Measurements from ENCODE around the gene FNDC7.
"Not testable (repeated sequence)": the region's sequence is repeated elsewhere in the genome, so short reads cannot be mapped to it uniquely, and the experiment has no call there.

Gene FNDC7

DNA sequence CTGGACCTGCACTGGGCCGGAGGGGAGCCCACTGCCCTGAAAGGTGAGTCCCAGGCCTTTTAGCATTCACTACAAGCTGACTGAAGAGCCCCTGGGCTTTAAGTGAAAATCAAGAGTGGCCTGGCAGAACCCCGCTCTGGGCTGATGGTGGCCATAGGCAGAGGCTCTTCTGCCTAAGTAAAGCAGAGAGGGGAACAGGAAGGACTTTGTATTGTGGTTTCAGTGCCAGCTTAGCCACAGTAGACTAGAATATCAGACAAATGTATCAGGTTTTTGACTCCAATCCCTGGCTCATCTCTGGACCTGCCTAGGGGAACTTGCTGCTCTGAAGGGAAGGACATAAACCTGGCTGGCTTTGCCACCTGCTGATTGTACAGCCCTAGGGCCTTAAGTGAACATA, 41.6 kb upstream of the FNDC7 start:
- Histone ChIP-seq H3K36me3 (ENCODE audit: control insufficient read depth, insufficient read depth, low read length) (no peaks in the 10 kb centered on the region), H3K27me3 (replicated peaks; ENCODE audit: control insufficient read depth, insufficient read depth, low read length, poor library complexity, severe bottlenecking) (no peaks in the 10 kb centered on the region), H3K4me1 (ENCODE audit: control insufficient read depth, insufficient read depth, low read length, poor library complexity, severe bottlenecking) (no peaks in the 10 kb centered on the region), H3K4me3 (ENCODE audit: insufficient read depth, low read depth, low read length, poor library complexity, severe bottlenecking) (no peak overlapping the region), H3K27ac (ENCODE audit: insufficient read depth, low read length, poor library complexity, severe bottlenecking) (no peak overlapping the region), H3K9me3 (ENCODE audit: control insufficient read depth, low read length) (no peaks in the 10 kb centered on the region)
- no peak for DNase-seq

DNA sequence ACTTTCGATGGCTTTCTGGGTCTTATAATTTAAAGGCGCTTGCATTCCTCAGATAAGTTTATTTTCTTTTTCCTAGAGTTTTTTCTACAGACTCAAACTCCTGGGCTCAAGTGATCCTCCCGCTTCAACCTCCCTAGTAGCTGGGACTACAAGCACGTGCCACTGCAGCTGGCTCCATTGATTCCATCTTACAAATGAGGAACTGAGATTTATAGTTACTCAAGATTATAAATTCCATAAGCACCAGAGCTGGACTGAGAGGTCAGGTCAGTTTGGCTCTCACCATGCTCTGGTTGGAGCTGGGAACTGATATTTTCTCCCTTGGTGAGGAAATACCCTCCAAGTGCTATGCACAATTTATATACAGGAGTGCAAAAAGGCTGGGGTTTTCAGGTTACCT, 34.0 kb upstream of the FNDC7 start:
- no peak overlapping the region for H3K27ac ChIP-seq (ENCODE audit: insufficient read depth, low read length, poor library complexity, severe bottlenecking)
- H3K9me3 ChIP-seq (ENCODE audit: control insufficient read depth, low read length): no peaks in the 10 kb centered on the region
- H3K36me3 ChIP-seq (ENCODE audit: control insufficient read depth, insufficient read depth, low read length): no peaks in the 10 kb centered on the region
- no peaks in the 10 kb centered on the region for H3K27me3 ChIP-seq (replicated peaks; ENCODE audit: control insufficient read depth, insufficient read depth, low read length, poor library complexity, severe bottlenecking)
- no peak overlapping the region for H3K4me3 ChIP-seq (ENCODE audit: insufficient read depth, low read depth, low read length, poor library complexity, severe bottlenecking)
- DNase-seq: no peak
- peaks cover 6% of the 10 kb centered on the region for H3K4me1 ChIP-seq (ENCODE audit: control insufficient read depth, insufficient read depth, low read length, poor library complexity, severe bottlenecking)

- Histone ChIP-seq H3K4me1 (ENCODE audit: control insufficient read depth, insufficient read depth, low read length, poor library complexity, severe bottlenecking) (peaks cover 6% of the 10 kb centered on the region), H3K27ac (ENCODE audit: insufficient read depth, low read length, poor library complexity, severe bottlenecking) (no peak overlapping the region), H3K27me3 (replicated peaks; ENCODE audit: control insufficient read depth, insufficient read depth, low read length, poor library complexity, severe bottlenecking) (no peaks in the 10 kb centered on the region), H3K4me3 (ENCODE audit: insufficient read depth, low read depth, low read length, poor library complexity, severe bottlenecking) (no peak overlapping the region), H3K9me3 (ENCODE audit: control insufficient read depth, low read length) (no peaks in the 10 kb centered on the region), H3K36me3 (ENCODE audit: control insufficient read depth, insufficient read depth, low read length) (no peaks in the 10 kb centered on the region)
- DNase-seq: no peak
Measured at GRCh38 chr1:108679586-108680213, 33.0 kb upstream of the FNDC7 start.

DNA sequence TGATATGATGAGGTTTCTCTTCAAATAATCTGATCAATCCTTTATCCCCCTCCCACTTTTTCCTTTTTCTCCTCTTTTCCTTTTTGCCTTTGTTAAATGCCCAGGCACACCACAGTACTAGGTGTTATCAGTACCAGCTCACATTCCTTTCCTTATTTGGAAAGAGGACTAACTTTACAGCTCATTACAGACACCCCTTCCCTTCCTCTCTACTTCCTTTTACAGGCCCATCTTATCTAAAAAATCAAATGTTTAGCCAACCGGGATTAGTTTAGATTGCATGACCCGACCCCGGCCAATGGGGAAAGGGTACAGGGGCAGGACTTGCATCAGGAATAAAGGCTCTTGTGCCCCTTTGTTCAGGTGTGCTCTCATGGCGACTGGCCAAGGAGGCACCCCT, 31.0 kb upstream of the FNDC7 start:
- H3K4me3 ChIP-seq (ENCODE audit: insufficient read depth, low read depth, low read length, poor library complexity, severe bottlenecking); H3K27me3 ChIP-seq (replicated peaks; ENCODE audit: control insufficient read depth, insufficient read depth, low read length, poor library complexity, severe bottlenecking); H3K9me3 ChIP-seq (ENCODE audit: control insufficient read depth, low read length); H3K4me1 ChIP-seq (ENCODE audit: control insufficient read depth, insufficient read depth, low read length, poor library complexity, severe bottlenecking); DNase-seq; H3K27ac ChIP-seq (ENCODE audit: insufficient read depth, low read length, poor library complexity, severe bottlenecking); H3K36me3 ChIP-seq (ENCODE audit: control insufficient read depth, insufficient read depth, low read length): not testable (repeated sequence)

- no peaks in the 10 kb centered on the region for H3K4me1 ChIP-seq (ENCODE audit: control insufficient read depth, insufficient read depth, low read length, poor library complexity, severe bottlenecking)
- H3K4me3 ChIP-seq (ENCODE audit: insufficient read depth, low read depth, low read length, poor library complexity, severe bottlenecking): no peak overlapping the region
- no peak for DNase-seq
- H3K36me3 ChIP-seq (ENCODE audit: control insufficient read depth, insufficient read depth, low read length): no peaks in the 10 kb centered on the region
- H3K27me3 ChIP-seq (replicated peaks; ENCODE audit: control insufficient read depth, insufficient read depth, low read length, poor library complexity, severe bottlenecking): no peaks in the 10 kb centered on the region
- no peak overlapping the region for H3K27ac ChIP-seq (ENCODE audit: insufficient read depth, low read length, poor library complexity, severe bottlenecking)
- no peaks in the 10 kb centered on the region for H3K9me3 ChIP-seq (ENCODE audit: control insufficient read depth, low read length)
Measured at GRCh38 chr1:108685529-108685928, 27.2 kb upstream of the FNDC7 start.

DNA sequence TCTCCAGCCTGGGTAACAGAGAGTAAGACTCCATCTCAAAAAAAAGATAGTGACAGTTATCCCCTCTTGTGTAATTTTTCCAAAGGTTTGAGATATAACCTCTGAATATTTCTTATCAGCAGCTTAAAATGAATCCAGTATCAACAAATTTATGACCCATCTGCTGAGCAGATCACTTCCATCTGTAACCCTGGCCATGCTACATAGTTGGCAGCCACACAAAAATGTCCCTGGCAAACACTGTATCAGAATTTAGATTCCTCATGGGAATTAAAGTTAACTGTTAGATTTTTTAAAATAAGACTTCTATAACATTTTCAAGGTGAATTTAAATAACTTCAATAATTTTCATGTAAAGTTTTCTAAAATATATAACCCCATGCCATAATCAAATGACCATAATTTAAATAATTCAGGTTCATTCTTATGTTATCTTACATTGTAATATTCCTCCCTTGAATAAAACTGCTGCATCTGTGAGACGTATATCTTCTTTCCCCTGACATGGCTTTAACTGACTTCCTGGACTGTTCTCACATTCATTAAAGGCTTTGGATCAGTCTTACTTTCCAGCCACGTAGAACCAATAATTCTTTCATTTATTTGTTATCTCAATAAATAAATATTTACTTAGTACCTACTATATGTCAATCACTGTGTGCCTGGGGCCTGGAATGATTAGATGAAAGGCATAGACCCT, 25.9 kb upstream of the FNDC7 start:
- H3K4me1 ChIP-seq (ENCODE audit: control insufficient read depth, insufficient read depth, low read length, poor library complexity, severe bottlenecking): no peaks in the 10 kb centered on the region
- no peaks in the 10 kb centered on the region for H3K36me3 ChIP-seq (ENCODE audit: control insufficient read depth, insufficient read depth, low read length)
- H3K27ac ChIP-seq (ENCODE audit: insufficient read depth, low read length, poor library complexity, severe bottlenecking): no peak overlapping the region
- no peak overlapping the region for H3K4me3 ChIP-seq (ENCODE audit: insufficient read depth, low read depth, low read length, poor library complexity, severe bottlenecking)
- H3K9me3 ChIP-seq (ENCODE audit: control insufficient read depth, low read length): no peaks in the 10 kb centered on the region
- H3K27me3 ChIP-seq (replicated peaks; ENCODE audit: control insufficient read depth, insufficient read depth, low read length, poor library complexity, severe bottlenecking): no peaks in the 10 kb centered on the region
- DNase-seq: no peak

- Histone ChIP-seq H3K4me1 (ENCODE audit: control insufficient read depth, insufficient read depth, low read length, poor library complexity, severe bottlenecking) (peaks cover 9% of the 10 kb centered on the region), H3K4me3 (ENCODE audit: insufficient read depth, low read depth, low read length, poor library complexity, severe bottlenecking) (peak overlapping the region; percentile 65)
Measured at GRCh38 chr1:108691128-108691941, 21.4 kb upstream of the FNDC7 start.

GRCh38 chr1:108691942-108692723, 20.6 kb upstream of the FNDC7 start, which contains the start of gene PRPF38B:
Gene PRPF38B (plus strand): TSS chr1:108692310. CDS start chr1:108692592, 282 bp downstream.
- peaks cover 15% of the 10 kb centered on the region for H3K4me1 ChIP-seq (ENCODE audit: control insufficient read depth, insufficient read depth, low read length, poor library complexity, severe bottlenecking)
- peak within 1 kb of the TSS; percentile 65 for H3K4me3 ChIP-seq (ENCODE audit: insufficient read depth, low read depth, low read length, poor library complexity, severe bottlenecking)
- no peaks in the 10 kb centered on the region for H3K27me3 ChIP-seq (replicated peaks; ENCODE audit: control insufficient read depth, insufficient read depth, low read length, poor library complexity, severe bottlenecking)
- H3K27ac ChIP-seq (ENCODE audit: insufficient read depth, low read length, poor library complexity, severe bottlenecking): peak within 1 kb of the TSS; percentile 97
- no peaks in the 10 kb centered on the region for H3K9me3 ChIP-seq (ENCODE audit: control insufficient read depth, low read length)
- DNase-seq: peak; percentile 86 to 92 (median 90)
- peaks cover 9% of the 10 kb centered on the region for H3K36me3 ChIP-seq (ENCODE audit: control insufficient read depth, insufficient read depth, low read length)

More at GRCh38 chr1:108691128-108691941, 21.4 kb upstream of the FNDC7 start:
- DNase-seq: no peak
- H3K36me3 ChIP-seq (ENCODE audit: control insufficient read depth, insufficient read depth, low read length): peaks cover 2% of the 10 kb centered on the region
- no peaks in the 10 kb centered on the region for H3K27me3 ChIP-seq (replicated peaks; ENCODE audit: control insufficient read depth, insufficient read depth, low read length, poor library complexity, severe bottlenecking)
- no peaks in the 10 kb centered on the region for H3K9me3 ChIP-seq (ENCODE audit: control insufficient read depth, low read length)
- peak overlapping the region; percentile 97 for H3K27ac ChIP-seq (ENCODE audit: insufficient read depth, low read length, poor library complexity, severe bottlenecking)

DNA sequence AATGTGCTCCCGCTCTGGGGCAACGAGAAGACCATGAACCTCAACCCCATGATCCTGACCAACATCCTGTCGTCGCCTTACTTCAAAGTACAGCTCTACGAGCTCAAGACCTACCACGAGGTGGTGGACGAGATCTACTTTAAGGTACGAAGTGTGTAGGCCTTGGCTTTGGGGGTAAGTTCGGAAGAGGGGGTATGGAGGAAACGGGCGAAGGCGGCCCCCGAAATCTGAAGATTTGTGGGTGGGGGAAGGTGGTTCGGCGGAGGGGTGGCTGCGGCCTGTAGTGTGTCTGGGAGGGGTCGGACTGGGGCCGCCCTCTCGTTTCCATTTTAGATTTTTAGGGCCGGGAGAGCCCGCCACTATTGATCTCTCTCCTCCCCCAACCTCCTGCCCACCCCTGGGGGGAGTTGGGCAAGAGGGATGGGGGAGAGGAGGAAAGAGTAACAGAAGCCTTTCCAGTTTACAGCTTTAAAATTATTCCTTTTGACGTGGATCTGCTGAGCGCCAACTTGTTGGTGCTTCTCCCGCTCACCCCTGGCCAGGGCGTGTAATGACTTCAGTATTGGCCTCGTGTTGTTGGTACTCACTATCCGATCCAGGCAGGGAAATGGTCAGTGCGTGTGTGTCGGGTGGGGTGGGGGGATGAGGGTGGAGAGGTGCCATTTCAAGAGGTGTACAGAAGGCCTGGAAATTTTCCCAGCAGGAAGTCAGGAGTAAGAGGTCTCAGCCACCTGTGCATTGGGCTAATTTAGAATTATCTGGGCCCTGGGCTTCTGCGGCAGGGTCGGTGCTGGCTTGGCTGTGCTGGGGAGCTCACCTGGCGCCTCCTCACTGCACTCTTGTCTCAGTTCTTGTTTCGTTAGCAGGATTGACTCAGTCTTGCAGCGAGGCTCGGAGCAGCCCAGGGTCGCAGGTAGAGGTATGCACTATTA, 19.7 kb upstream of the FNDC7 start:
- DNase-seq: peak in 2 of 3 donors; percentile 78
- H3K4me1 ChIP-seq (ENCODE audit: control insufficient read depth, insufficient read depth, low read length, poor library complexity, severe bottlenecking): peaks cover 21% of the 10 kb centered on the region
- peaks cover 18% of the 10 kb centered on the region for H3K36me3 ChIP-seq (ENCODE audit: control insufficient read depth, insufficient read depth, low read length)
- H3K4me3 ChIP-seq (ENCODE audit: insufficient read depth, low read depth, low read length, poor library complexity, severe bottlenecking): peak overlapping the region; percentile 65
- H3K27me3 ChIP-seq (replicated peaks; ENCODE audit: control insufficient read depth, insufficient read depth, low read length, poor library complexity, severe bottlenecking): no peaks in the 10 kb centered on the region
- peak overlapping the region; percentile 97 for H3K27ac ChIP-seq (ENCODE audit: insufficient read depth, low read length, poor library complexity, severe bottlenecking)
- H3K9me3 ChIP-seq (ENCODE audit: control insufficient read depth, low read length): no peaks in the 10 kb centered on the region
